Measurements from ENCODE around the gene SLC22A31.

GRCh38 chr16:89242795-89243200, 42.5 kb upstream of the SLC22A31 start:
- TF ChIP-seq CTCF (IDR thresholded peaks at IDR 0.05; ENCODE audit: insufficient read depth, low read length, poor library complexity, severe bottlenecking) (no peak), EZH2phosphoT487 (conservative IDR thresholded peaks at IDR 0.05; ENCODE audit: low read length) (no peak)
